Measurements from ENCODE around the gene C6orf62.
"Not testable (repeated sequence)": the region's sequence is repeated elsewhere in the genome, so short reads cannot be mapped to it uniquely, and the experiment has no call there.

C6orf62 gene

GRCh38 chr6:24696097-24696496 lies 22.9 kb downstream of the C6orf62 start:
- DNase-seq, result no peak

GRCh38 chr6:24695635-24696034 lies 23.3 kb downstream of the C6orf62 start:
- peak; percentile 71 for DNase-seq

- no peak for DNase-seq
Measured at GRCh38 chr6:24694198-24694597, 24.8 kb downstream of the C6orf62 start.

DNA sequence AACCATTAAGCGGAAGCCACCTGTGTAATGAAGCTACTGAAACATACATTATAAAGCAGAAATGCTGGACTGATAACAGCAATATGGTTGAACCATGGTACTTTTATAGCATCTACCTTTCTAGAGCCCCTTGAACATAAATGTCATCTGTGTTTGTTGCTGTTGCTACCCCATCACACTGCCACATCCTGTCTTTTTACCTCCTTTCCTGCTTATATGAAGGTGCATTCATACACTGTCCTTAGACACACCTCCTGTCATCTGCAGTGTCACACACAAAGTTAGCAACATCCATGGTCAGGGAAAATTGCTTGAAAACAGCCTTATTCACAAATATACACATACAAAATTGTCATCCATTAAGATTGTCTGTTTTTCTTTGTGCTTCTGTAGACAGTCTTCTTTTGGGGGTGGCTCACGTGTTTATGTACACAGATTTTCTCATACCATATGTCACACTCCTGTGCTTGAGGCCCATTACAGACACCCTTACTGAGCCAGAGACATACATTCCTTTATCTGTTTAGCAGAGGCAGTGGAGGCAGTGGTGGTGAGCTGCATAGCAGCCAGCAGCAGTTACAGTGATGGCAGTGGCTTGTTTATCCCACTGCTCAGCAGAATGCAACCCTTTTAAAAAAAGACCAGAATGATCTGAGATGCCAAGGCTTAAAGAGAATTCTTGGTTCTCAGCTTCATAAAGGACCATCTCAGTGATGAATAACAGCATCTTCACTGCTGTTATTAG lies 25.9 kb downstream of the C6orf62 start:
- DNase-seq, result no peak

DNA sequence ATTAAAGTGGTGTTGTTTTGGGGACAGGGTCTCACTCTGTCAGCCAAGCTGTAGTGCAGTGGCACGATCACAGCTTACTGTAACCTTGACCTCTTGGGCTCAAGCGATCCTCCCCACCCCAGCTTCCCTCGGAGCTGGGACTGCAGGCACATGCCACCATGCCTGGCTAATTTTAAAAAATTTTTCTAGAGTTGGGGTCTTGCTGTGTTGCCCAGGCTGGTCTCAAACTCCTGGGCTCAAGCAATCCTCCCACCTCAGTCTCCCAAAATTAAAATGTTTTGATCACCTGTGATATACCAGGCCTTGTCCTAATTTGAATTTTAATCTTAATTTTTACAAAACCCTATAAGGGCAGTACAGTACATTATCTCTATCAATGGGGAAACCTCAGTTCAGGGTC lies 26.5 kb downstream of the C6orf62 start:
- no peak for DNase-seq

DNA sequence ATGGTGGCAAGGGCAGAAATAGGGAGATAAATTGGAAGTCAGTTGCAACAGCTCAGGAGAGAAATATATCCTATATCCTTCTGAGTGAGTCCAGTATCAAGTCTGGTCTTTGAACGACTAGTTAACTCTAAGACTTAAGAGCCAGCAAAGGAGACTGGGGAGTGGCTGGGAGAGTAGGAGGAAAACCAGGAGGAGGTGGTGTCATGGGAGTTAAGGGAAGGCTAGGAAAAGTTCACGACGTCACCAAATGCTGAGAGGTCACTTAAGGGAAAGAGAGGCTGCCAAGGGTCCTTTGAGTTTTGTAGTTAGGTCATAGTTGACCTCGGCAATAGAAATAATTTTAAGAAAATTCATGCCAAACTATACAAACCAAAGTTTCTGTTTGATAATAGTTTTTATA lies 27.0 kb downstream of the C6orf62 start:
- DNase-seq, result no peak

GRCh38 chr6:24691550-24691949 lies 27.4 kb downstream of the C6orf62 start:
- no peak for DNase-seq

DNA sequence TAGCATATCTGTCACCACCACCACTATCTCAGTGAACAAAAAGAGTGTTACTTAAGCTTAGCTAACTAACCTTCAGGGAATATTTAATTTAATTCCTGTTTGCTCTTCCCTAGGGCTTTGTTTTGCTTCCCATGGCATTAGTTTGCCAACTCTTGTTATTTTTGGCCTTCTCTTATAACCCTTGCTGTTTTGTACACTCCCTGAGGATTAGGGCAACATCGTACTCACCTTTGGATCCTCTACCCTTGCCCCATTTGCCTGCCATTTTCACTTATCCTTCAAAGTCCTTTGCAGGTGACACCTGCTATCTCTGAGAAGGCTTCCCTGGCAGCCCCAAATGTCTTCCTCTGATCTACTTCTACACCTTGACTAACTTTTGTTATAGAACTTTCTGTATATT lies 28.4 kb downstream of the C6orf62 start:
- no peak for DNase-seq

DNA sequence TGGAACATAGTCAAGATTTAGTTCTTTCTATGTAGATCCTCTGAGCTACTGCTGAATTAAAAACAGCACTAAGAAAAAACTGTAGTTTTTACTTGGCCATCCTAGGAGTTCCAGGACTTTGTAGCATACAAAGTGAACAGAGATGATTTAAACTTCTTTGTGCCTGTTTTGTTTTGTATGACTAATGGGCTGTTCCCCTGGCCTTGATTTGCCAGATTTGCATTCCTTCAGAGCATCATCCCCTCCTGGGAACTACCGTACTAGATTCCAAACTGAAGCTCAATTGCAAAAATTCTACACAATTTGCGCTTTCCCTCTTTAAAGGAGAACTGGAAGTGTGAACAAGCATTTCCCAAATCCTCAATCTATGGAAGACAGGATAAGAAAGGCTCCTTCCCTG lies 29.0 kb downstream of the C6orf62 start:
- DNase-seq, result no peak

DNA sequence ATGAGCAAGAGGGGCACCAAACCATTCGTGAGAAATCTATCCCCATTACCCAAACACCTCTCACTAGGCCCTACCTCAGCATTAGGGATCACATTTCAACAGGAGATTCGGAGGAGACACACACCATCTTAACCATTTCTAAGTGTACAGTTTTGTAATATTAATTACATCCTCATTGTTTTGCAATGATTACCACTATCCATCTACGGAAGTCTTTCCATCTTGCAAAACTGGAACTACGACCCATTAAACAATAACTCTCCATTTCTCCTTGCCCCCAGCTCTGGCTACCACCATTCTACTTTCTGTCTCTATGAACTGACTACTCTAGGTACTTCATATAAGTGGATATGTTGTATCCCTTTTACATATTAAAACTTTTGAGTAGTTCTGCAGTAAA lies 32.0 kb downstream of the C6orf62 start:
- DNase-seq, result no peak

- DNase-seq, result no peak
Measured at GRCh38 chr6:24686408-24686807, 32.5 kb downstream of the C6orf62 start.

- peak; percentile 26 for DNase-seq
Measured at GRCh38 chr6:24683297-24684296, 35.4 kb downstream of the C6orf62 start.

GRCh38 chr6:24680582-24680981 lies 38.4 kb downstream of the C6orf62 start:
- DNase-seq, result no peak

DNA sequence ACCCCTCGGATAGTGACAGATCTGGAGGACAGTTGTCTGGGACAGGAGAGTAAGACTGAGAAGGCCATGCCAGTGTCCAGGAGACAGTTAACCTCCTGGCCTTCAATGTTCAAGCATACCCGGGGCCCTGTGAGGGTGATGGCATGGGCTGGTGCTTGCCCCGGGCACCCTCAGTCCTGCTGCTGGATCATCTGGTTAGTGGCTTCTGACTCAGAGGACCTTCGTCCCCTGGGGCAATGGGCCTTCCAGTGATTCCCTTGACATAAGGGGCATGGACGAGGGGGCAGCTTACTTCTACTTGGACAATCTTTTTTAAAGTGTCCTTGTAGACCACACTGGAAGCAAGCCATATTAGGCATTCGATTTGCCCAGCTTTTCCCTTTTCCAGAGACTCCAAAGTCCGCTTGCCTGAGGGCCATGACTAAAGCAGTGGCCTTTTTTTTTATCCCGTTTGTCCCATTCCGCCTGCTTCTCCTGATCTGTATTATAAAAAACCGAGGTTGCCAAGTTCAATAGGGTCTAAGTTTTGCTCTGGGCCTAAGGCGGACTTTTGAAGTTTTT lies 40.1 kb downstream of the C6orf62 start:
- DNase-seq, result not testable (repeated sequence)

- DNase-seq, result no peak
Measured at GRCh38 chr6:24673625-24674024, 45.3 kb downstream of the C6orf62 start.

GRCh38 chr6:24672620-24673182 lies 46.3 kb downstream of the C6orf62 start:
- no peak for DNase-seq

DNA sequence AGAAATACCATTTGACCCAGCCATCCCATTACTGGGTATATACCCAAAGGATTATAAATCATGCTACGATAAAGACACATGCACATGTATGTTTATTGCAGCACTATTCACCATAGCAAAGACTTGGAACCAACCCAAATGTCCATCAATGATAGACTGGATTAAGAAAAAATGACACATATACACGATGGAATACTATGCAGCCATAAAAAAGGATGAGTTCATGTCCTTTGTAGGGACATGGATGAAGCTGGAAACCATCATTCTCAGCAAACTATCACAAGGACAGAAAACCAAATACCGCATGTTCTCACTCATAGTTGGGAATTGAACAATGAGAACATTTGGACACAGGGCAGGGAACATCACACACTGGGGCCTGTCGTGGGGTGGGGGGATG lies 47.9 kb downstream of the C6orf62 start:
- not testable (repeated sequence) for DNase-seq

- DNase-seq, result not testable (repeated sequence)
Measured at GRCh38 chr6:24670492-24670891, 48.5 kb downstream of the C6orf62 start.

GRCh38 chr6:24668997-24669361 lies 50.0 kb downstream of the C6orf62 start:
- DNase-seq, result no peak

DNA sequence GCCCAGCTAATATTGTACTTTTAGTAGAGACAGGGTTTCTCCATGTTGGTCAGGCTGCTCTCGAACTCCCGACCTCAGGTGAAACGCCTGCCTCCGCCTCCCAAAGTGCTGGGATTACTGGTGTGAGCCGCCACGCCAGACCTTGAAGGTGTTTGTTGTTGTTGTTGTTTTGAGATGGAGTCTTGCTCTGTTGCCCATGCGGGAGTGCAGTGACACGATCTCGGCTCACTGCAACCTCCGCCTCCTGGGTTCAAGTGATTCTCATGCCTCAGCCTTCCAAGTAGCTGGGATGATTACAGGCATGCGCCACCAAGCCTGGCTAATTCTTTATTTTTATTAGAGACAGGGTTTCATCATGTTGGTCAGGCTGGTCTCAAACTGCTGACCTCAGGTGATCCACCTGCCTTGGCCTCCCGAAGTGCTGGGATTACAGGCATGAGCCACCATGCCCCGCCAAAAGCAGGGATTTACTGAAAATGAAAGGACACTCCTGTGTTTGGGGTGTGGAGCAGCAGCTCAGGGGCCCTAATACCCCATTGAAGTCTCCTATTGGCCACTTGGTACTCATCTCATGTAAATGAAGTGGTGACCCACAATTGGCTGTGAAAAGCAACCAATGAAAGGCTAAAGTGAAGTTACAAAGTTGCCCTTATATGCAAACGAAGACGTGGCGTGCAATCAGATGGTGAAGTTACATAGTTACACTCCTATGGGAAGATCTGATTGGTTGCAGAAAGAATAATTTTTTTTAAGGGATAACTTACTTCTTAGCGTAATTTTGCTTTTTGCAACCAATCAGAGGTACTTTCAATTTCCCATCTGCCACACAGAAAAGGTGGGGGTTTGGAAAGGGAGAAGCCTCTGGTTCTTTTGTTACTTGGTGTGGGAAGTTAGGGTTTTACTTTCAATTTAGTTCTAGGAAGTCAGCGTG lies 50.6 kb downstream of the C6orf62 start:
- DNase-seq, result not testable (repeated sequence)

DNA sequence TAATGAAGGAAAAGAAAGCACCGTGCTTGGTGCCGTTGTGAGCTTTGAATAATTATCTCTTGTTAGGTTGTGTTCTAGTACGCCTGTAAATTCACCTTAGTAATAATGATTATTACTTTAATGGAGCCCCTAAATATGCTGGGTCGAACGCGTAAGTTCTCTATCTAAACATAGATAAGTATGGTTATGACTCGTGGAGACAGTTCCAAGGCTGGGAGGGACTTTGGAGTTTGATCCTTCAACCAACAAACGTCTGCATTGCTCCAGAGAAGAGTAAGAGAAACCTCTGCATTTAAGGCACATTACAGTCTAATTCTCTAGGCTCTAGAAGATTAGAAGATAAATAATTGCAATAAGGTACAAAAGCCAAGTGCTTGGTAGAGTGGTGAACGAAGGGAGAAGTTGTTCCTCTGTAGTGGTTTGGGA lies 51.6 kb downstream of the C6orf62 start:
- DNase-seq, result no peak
